ENCODE results near the gene ECHDC3. TPM values are rescaled to one million over a fixed set of nuclear protein-coding genes. Genes with fewer than 3 reads are reported as not detected.

The ECHDC3 gene
- total and polyA plus RNA-seq, 2 of the 13 experiments (the other 11 are each of a cell fraction or from before 2014, with no cell fraction given) = not detected

- in situ Hi-C loops (cut with HindIII; ENCODE audit: extremely low pct_ligation_motif_present, low pct_unique_long_range_greater_than_20kb) = no loop called here
- intact Hi-C loops (cut with micrococcal nuclease; ENCODE audit: unreplicated experiment) = no loop called here
- no peak for DNase-seq (ENCODE audit: low spot score)
- BruUV-seq (replicated peaks) = no TSS peak
- no peak for FAIRE-seq
- no peak for ATAC-seq
- Histone ChIP-seq H4K20me1 (ENCODE audit: insufficient read depth, low read length) (no peaks in the 10 kb centered on the region), H3K9ac (ENCODE audit: insufficient read depth, low read depth, low read length) (no peak overlapping the region), H3K36me3 (replicated peaks in 1 of 2; ENCODE audit: control insufficient read depth in 1 of 2, insufficient read depth in 2 of 2, low read length in 2 of 2) (no peaks in the 10 kb centered on the region), H3K27ac (ENCODE audit: extremely low read length, insufficient read depth, low read length) (no peak overlapping the region), H3K79me2 (ENCODE audit: insufficient read depth, low read length) (no peaks in the 10 kb centered on the region), H3K9me3 (ENCODE audit: low read length) (no peaks in the 10 kb centered on the region), H3K4me1 (ENCODE audit: insufficient read depth, low read length) (peaks cover 84% of the 10 kb centered on the region), H3K27me3 (ENCODE audit: control insufficient read depth in 1 of 2, insufficient read depth in 2 of 2, low read length in 2 of 2) (no peaks in the 10 kb centered on the region), H2AFZ (ENCODE audit: low read length) (no peak overlapping the region), H3K4me2 (ENCODE audit: low read depth, low read length) (no peak overlapping the region), H3K4me3 (replicated peaks in 1 of 3; ENCODE audit: insufficient read depth in 1 of 3, low read depth in 2 of 3, low read length in 3 of 3) (no peak overlapping the region)
- ChIA-PET CTCF (ENCODE audit: low intra/inter-chr PET ratio, low total read pairs) (no interaction called here), POLR2A (no interaction called here)
- no peak for TF ChIP-seq NFKBIZ (CRISPR knock-in tag; IDR thresholded peaks at IDR 0.05)
- TF ChIP-seq PRMT3 (CRISPR knock-in tag; IDR thresholded peaks at IDR 0.05; ENCODE audit: borderline replicate concordance, low read depth) = no peak
- no peak for TF ChIP-seq MZF1 (CRISPR knock-in tag; IDR thresholded peaks at IDR 0.05; ENCODE audit: borderline replicate concordance)
- TF ChIP-seq FOXK2 (IDR thresholded peaks at IDR 0.05) = no peak
- TF ChIP-seq ZNF749 (CRISPR knock-in tag; IDR thresholded peaks at IDR 0.05; ENCODE audit: borderline replicate concordance) = no peak
- TF ChIP-seq, protein P1, sequence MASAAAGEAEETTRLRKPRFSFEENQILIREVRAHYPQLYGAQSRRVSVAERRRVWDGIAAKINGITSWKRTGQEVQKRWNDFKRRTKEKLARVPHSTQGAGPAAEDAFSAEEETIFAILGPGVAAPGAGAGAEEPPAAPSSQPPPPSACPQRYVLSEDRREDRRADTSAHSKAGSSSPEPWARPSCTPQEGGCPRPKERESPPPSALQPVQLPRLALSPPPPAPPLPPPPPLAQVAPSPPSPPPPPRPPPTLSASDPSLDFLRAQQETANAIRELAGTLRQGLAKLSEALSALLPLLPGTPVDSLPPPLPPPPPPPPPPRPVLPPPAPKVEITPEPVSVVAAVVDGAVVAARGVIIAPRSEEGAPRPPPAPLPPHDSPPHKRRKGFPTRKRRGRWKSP (CRISPR knock-in tag; IDR thresholded peaks at IDR 0.05) = no peak
- TF ChIP-seq, protein P2, sequence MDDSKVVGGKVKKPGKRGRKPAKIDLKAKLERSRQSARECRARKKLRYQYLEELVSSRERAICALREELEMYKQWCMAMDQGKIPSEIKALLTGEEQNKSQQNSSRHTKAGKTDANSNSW (CRISPR knock-in tag; IDR thresholded peaks at IDR 0.05; ENCODE audit: borderline replicate concordance) = no peak
- no peak for TF ChIP-seq ZNF143 (CRISPR knock-in tag; IDR thresholded peaks at IDR 0.05)
- no peak for TF ChIP-seq HDAC1 (CRISPR knock-in tag; IDR thresholded peaks at IDR 0.05)
- no peak for TF ChIP-seq ZNF691 (CRISPR knock-in tag; IDR thresholded peaks at IDR 0.05; ENCODE audit: borderline replicate concordance, low read depth)
- TF ChIP-seq, protein P3, sequence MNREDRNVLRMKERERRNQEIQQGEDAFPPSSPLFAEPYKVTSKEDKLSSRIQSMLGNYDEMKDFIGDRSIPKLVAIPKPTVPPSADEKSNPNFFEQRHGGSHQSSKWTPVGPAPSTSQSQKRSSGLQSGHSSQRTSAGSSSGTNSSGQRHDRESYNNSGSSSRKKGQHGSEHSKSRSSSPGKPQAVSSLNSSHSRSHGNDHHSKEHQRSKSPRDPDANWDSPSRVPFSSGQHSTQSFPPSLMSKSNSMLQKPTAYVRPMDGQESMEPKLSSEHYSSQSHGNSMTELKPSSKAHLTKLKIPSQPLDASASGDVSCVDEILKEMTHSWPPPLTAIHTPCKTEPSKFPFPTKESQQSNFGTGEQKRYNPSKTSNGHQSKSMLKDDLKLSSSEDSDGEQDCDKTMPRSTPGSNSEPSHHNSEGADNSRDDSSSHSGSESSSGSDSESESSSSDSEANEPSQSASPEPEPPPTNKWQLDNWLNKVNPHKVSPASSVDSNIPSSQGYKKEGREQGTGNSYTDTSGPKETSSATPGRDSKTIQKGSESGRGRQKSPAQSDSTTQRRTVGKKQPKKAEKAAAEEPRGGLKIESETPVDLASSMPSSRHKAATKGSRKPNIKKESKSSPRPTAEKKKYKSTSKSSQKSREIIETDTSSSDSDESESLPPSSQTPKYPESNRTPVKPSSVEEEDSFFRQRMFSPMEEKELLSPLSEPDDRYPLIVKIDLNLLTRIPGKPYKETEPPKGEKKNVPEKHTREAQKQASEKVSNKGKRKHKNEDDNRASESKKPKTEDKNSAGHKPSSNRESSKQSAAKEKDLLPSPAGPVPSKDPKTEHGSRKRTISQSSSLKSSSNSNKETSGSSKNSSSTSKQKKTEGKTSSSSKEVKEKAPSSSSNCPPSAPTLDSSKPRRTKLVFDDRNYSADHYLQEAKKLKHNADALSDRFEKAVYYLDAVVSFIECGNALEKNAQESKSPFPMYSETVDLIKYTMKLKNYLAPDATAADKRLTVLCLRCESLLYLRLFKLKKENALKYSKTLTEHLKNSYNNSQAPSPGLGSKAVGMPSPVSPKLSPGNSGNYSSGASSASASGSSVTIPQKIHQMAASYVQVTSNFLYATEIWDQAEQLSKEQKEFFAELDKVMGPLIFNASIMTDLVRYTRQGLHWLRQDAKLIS (CRISPR knock-in tag; IDR thresholded peaks at IDR 0.05) = no peak
- no peak for TF ChIP-seq ZNF674 (CRISPR knock-in tag; IDR thresholded peaks at IDR 0.05; ENCODE audit: low read depth)
- TF ChIP-seq ZNF891 (CRISPR knock-in tag; IDR thresholded peaks at IDR 0.05) = no peak
- no peak for TF ChIP-seq XRCC5 (optimal IDR thresholded peaks at IDR 0.05; ENCODE audit: low read length)
- 93% methylated on average over 15 of the region's 15 CpGs for WGBS (ENCODE audit: low lambda C conversion rate)
These were observed 28.9 kb upstream of the ECHDC3 start for GRCh38 chr10:11713186-11713743.

Data from HepG2 (cell line).